ENCODE data around the gene CRIP3.

- TF ChIP-seq CTCF (IDR thresholded peaks at IDR 0.05; ENCODE audit: extremely low read depth in 1 of 2, insufficient read depth in 1 of 2, low read depth in 1 of 2, low read length in 2 of 2) (no peak), POLR2A (IDR thresholded peaks at IDR 0.05; ENCODE audit: low read depth, low read length) (no peak), EZH2 (IDR thresholded peaks at IDR 0.05; ENCODE audit: borderline replicate concordance, low read depth, low read length, severe bottlenecking) (no peak), POLR2AphosphoS5 (IDR thresholded peaks at IDR 0.05; ENCODE audit: insufficient read depth, low read depth, low read length) (no peak), JUN (IDR thresholded peaks at IDR 0.05; ENCODE audit: borderline replicate concordance, insufficient read depth, insufficient read length, low read depth) (no peak), MYC (IDR thresholded peaks at IDR 0.05; ENCODE audit: low read depth, low read length) (no peak), MAX (IDR thresholded peaks at IDR 0.05; ENCODE audit: insufficient read depth, insufficient read length) (no peak), FOS (IDR thresholded peaks at IDR 0.05; ENCODE audit: borderline replicate concordance, insufficient read depth, low read length) (no peak), GATA2 (IDR thresholded peaks at IDR 0.05; ENCODE audit: insufficient read depth, insufficient read length, low read depth, low read length) (no peak)
Measured at GRCh38 chr6:43267619-43268354, 40.8 kb downstream of the CRIP3 start.
